Measurements from ENCODE around the gene ERCC1. TPM values are rescaled to one million over a fixed set of nuclear protein-coding genes. Genes with fewer than 3 reads are reported as not detected.
"Not testable (repeated sequence)": the region's sequence is repeated elsewhere in the genome, so short reads cannot be mapped to it uniquely, and the experiment has no call there.

Gene ERCC1
- total RNA-seq, 1 donor from 2014 or later: 48.5 TPM

GRCh38 chr19:45428384-45429231, 4.9 kb upstream of the ERCC1 start:
- no peak for ATAC-seq

DNA sequence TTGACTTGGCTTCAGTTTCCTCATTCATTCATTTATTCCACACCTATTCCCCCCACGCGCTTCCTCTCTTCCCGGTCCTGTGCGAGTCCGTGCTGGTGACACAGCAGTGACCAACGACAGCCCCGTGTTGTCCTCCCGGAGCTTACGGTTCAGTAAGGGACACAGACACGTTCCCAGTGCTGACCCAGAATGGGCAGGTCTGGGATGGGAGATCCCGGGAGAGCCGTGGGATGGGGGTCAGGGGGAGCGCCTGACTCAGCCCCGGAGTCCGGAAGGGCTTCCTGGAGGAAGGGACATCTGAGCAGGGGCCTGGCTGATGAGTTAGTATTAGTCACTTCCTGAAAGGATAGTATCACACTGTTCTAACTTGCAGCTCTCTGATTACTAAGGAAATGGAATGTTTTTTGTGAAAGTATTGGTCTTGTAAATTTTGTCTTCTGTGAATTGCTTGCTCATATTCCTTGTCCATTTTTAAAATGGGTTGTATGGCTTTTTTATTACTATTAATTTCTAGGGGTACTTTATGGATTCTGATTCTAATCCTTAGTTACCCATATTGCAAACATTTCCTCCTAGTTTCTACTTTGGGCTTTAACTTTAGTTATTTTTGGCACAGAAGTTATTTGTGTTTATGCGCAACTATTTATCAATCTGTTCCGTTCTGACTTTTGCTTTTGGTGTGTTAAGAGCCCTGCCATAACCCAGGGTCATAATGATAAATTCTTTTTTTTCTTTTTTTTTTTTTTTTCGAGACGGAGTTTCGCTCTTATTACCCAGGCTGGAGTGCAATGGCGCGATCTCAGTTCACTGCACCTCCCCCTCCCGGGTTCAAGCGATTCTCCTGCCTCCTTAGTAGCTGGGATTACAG, 708 bp upstream of the ERCC1 start:
- ATAC-seq: peak; percentile 83

- ATAC-seq: no peak
Observed at GRCh38 chr19:45423033-45423588, 606 bp downstream of the ERCC1 start.

- ATAC-seq: no peak
Observed at GRCh38 chr19:45421947-45422498, 1.7 kb downstream of the ERCC1 start.

- no peak for ATAC-seq
Observed at GRCh38 chr19:45420871-45421270, 2.8 kb downstream of the ERCC1 start.

DNA sequence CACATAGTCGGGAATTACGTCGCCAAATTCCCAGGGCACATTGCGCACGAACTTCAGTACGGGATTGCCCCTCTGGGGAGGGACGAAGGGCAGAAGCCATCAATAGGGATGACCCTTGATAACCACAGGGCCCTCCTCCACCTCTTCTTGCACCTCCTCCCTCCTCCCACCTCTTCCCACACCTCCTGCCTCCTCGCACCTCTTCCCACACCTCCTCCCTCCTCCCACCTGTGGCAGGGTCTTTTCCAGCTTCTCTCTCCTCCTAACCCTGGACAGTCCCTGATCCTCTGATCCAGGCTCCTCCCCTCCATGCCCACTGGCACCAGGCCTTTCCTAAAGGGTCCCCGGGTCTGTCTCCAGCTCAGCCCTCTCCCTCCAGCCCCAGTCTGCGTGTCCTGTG, 3.4 kb downstream of the ERCC1 start:
- ATAC-seq: no peak

- no peak for ATAC-seq
Observed at GRCh38 chr19:45419895-45420294, 3.8 kb downstream of the ERCC1 start.

- no peak for ATAC-seq
Observed at GRCh38 chr19:45419396-45419795, 4.3 kb downstream of the ERCC1 start.

- no peak for ATAC-seq
Observed at GRCh38 chr19:45418802-45419201, 4.9 kb downstream of the ERCC1 start.

DNA sequence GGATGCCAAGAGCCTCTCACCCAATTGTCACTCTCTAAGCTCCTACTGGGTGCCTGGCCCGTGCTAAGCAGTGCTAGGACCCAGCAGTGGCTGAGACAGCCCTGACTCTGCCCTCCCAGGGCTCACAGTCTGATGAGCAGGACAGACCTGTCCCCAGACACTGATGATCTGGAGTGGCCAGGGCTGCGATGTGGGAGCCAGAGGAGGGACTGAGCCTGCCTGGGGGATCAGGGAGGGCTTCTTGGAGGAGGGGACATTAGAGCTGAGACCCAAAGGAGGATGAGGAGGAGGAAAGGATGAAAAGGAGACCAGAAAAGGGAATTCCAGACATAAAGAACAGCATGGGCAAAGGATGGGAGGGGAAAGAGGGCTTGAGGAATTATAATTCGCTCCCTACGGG, 6.6 kb downstream of the ERCC1 start:
- no peak for ATAC-seq

DNA sequence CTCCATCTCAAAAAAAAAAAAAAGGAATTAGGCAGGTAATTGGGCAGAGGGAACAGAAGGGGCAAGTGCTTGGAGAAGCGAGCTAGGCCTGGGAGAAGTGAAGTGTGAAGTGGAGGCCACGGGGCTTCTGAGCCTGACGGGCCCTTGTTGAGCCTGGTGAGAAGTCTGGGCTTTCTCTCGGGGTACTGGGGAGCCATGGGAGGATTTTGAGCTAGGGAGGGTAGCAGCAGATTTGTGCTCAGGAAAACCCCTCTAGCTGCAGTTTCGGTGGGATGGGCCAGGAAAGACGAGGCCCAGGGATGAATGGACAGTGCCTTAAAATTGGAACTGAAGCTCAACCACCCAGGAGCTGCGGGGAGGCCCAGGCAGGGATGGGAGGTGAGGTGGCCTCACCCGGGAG, 9.2 kb downstream of the ERCC1 start:
- no peak for ATAC-seq

GRCh38 chr19:45413497-45413896, 10.2 kb downstream of the ERCC1 start:
- ATAC-seq: no peak

- ATAC-seq: not testable (repeated sequence)
Observed at GRCh38 chr19:45410330-45410729, 13.4 kb downstream of the ERCC1 start.

DNA sequence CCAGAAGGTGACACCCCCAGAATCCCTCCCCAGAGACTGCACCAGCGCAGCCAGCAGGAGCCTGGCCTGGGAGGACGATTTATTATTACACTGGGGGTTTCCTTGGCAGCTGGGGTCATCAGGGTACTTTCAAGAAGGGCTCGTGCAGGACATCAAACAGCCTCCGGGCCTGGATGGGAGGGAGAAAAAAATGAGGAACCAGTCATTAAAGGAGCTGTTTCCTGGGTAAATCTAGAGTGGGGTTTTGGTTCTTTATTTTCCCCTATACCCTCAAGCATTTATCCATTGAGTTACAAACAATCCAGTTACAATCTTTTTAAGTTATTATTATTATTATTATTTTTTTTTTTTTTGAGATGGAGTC, 14.2 kb downstream of the ERCC1 start:
- no peak for ATAC-seq

DNA sequence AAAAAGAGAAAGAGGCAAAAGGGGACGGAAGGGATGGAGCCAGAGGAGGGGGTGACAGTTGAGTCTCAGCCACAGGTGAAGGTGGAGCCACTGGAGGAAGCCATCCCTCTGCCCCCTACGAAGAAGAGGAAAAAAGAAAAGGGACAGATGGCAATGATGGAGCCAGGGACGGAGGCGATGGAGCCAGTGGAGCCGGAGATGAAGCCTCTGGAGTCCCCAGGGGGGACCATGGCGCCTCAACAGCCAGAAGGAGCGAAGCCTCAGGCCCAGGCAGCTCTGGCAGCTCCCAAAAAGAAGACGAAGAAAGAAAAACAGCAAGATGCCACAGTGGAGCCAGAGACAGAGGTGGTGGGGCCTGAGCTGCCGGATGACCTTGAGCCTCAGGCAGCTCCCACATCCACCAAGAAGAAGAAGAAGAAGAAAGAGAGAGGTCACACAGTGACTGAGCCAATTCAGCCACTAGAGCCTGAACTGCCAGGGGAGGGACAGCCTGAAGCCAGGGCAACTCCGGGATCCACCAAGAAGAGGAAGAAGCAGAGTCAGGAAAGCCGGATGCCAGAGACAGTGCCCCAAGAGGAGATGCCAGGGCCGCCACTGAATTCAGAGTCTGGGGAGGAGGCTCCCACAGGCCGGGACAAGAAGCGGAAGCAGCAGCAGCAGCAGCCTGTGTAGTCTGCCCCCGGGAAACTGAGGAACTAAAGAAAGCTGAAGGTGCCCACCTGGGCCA, 14.7 kb downstream of the ERCC1 start:
- ATAC-seq: no peak

GRCh38 chr19:45408121-45408520, 15.6 kb downstream of the ERCC1 start:
- ATAC-seq: no peak

DNA sequence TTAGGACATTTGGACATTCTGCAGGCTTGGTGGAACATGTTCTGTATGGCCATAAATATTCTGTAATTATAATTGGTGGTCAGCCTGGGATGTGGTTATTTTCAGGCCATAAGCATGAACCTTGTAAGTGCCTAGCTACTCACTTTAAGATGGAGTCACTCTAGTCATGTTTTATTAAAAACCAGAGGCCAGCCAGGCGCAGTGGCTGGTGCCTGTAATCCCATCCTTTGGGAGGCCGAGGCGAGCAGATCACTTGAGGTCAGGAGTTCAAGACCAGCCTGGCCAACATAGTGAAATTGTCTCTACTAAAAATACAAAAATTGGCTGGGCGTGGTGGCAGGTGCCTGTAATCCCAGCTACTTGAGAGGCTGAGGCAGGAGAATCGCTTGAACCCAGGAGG, 16.1 kb downstream of the ERCC1 start:
- not testable (repeated sequence) for ATAC-seq

DNA sequence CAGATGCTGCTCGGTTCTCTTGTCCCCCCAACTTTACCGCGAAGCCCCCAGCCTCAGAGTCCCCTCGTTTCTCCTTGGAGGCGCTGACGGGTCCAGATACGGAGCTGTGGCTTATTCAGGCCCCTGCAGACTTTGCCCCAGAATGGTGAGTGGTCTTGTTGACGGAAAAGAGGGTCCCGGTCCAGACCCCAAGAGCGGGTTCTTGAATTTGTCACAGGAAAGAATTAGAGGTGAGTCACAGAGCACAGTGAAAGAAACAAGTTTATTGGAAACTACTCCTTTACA, 16.7 kb downstream of the ERCC1 start:
- no peak for ATAC-seq

DNA sequence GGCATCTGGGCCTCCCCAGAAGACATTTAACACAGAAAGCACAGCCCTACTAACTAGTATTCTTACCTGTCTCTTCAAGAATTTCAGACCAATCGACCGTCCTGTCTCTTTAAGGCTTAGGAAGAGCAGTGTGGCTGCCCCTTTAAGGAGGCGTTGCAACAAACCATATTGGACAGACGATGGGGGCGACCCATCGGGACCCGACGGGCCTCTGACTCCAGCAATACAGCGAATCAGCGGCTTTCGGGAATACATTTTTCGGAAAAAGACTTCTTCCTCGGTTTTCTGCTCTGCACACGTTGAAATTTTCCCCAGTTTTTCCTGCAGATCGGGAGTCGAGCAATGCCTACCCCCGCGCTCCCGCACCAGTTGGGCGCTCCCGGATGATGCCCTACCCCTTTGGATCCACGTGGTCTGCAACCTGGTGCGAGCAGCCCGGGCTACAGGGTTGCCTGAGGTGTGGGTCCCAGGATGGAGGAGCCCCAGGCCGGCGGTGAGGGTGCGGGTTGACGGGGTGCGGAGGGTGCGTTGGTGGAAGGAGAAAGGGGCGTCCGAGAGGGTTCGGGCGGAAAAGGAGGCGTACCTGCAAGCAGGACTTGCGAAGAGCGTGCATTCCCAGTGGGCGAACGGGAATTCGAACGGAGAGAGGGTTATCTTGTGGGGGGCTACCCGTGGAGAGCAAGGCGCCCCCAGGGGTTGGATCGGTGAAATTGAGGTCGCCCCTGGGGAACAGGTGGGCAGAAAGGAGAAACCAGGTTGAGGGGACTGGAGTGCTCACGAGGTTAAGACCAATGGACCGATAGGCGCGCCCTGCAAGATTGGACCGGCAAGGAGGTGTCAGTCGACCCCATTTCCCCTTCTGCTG, 17.3 kb downstream of the ERCC1 start, which contains the start of gene POLR1G:
POLR1G (plus strand) TSS at position 419 of the 865 bp plus-strand sequence; CDS start at position 472, 53 bp downstream.
- ATAC-seq: peak; percentile 46

- ATAC-seq: peak; percentile 78
Observed at GRCh38 chr19:45405435-45406225, 18.1 kb downstream of the ERCC1 start.
